Stimulated activated CD4-positive, alpha-beta T cell treated with anti-CD3 and anti-CD28 coated beads, Interleukin-4, amount 100 ng/mL, for 24 hours (primary cell): ENCODE data around the gene MRPS23.

Source experiments
- DNase-seq: peaks from one replicate; pipeline ENCODE4 v3.0.0-alpha.2; 2020

Gene MRPS23

DNA sequence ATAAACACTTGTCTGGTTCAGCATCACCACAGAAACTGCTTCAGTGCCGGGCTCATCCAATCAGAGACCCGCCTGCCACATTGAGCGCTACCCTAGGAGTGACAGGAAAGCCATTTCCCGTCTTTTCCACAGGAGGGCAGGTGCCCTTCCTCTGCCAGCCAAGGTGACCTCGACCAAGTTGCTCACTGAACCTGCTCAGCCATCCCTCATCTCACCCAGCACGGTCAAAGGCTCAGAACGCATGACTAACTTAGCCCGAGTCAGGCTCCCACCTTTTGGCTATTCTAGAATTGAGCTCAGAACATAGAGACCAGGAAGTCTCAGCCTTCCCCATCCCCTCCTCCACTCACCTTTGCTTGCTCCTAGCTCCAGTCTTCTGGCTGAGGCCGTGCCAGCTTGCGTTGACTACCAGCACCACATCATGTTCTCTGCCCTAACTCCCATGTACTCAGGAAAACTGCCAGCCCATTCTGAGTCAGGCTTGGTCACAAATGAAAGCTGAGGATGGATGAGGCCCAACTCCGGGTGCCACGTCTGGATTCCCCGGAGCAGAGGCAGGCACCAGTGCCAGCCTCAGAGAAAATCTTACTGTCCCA is 15.6 kb downstream of the MRPS23 start:
- DNase-seq: no peak

DNA sequence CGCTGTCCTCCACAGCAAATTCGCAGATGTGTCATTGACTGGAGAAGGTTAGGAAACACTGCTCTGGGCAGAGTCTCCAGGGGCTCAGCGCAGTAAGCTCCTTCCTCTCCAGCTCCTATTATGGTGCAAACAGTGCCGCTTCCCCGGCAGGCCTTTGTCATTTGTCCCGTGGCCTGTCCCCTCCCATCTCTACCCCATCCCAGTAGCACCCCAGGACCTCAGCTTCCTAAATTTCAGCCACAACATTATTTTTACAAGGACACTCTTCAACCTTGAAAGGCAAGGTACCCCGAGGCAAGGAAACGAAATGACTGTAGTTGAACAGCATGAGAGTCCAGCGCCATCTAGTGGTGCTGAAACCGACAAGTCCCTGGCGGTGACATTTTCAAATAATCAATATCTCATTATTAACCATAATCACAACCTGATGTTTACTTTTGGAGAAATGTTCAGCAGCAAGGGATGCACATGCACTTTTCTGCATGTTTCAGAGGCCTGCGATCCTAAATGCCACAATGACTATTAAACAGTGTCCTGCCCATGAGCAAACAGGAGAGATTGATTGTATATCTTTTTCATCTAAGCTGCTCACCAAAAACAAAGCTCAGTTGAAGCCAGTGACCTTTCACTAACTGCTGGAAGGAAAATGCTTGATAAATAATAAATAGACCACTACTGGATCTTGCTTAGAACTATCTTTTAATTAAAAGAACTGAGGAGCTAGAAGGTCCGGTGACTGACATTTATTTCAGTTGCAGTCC is 16.5 kb downstream of the MRPS23 start:
- DNase-seq: peak; percentile 75

DNA sequence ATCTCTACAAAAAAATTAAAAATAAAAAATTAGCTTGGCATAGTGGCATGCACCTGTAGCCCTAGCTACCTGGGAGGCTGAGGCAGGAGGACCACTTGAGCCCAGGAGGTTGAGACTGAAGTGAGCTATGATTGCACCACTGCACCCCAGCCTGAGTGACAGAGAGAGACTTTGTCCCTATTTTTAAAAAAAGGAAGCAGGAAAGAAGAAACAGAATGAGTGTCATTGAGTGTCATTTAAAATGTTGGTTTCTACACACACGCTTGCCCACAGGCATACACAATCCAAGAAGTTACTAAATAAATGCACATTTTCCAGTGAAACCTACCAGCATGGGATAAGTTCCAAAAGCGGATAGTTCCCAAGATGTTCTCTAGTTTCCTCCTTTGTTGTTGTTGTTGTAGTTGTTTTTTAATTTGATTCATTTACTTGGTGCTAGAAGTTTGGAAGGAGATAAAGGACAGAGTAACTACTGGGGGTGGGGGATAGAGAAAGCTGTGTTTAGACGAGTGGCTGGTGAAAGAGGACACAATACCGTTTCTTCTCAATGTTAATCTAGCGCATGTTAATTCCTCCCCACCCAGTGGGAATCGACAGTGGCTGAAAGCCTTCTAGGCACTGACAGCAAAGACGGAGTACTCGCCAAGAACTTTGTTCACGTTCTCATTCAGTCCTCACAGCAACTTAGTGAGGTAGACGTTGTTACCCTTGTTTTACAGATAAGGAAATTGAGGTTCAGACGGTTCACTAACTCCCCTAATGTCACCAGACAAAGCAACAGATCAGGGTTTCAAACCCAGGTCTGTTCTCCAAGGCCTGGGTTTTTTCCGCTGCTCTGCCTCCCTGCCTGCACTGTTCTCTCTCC is 17.3 kb downstream of the MRPS23 start:
- no peak for DNase-seq

DNA sequence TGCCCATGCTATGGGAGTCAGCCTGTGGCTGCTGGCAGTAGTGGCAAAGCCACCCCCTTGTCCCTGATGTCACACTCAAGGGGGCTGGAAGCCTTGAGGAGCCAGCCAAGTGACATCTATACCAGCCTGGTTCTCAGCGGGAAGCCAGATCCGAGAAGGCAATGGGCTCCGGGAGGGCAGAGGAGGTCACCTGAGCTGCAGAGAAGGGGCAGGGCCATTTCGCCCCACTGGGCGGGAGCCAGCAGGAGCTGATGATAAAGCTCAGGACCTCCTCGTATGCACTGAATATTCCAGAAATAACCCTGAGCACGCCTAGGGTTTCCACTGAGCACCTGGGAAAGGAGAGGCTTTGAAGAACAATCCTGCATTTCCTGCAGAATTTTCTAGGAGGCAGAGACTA is 19.0 kb downstream of the MRPS23 start:
- no peak for DNase-seq

DNA sequence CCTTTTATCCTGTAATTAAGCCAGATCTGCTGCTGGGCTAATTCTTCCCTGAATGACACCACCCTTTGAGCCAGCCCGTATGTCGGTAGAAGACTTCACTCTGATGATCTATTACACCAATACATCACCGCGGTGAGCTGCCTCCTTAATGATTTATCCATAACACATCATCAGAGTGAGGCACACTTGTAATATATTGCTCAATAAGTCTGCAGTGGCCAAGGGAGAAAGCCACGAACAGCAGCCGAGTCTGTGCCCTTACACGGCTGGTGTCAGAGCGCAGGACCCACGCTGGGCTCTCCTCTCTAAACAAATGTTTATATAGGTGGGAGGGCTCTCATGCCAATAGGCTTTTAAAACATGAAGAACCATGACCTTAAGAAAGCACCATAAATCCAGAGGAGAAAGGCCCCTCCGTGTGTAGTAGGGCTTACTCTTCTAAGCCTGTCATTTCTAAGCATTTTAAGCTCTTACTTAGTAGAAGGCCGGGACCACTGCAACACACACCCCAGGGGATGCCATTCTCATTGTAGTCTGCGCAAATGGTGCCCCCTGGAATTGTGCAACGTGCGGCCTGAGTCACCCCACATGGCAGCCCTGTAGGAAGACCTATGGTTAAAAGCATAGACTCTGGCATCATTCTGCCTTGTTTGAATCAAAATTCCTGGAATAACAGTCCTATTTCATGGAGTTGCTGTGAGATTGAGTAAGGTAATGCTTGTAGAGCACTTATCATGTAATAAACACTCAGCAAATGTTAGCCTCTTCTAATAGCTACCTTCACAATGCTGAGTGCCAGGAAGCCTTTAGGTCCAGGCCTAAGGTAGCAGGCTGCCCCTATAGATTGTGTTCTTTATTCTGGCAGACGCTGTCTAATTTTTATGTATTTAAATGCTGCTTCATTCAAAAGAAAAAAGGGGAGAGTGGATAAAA is 26.1 kb downstream of the MRPS23 start:
- no peak for DNase-seq

DNA sequence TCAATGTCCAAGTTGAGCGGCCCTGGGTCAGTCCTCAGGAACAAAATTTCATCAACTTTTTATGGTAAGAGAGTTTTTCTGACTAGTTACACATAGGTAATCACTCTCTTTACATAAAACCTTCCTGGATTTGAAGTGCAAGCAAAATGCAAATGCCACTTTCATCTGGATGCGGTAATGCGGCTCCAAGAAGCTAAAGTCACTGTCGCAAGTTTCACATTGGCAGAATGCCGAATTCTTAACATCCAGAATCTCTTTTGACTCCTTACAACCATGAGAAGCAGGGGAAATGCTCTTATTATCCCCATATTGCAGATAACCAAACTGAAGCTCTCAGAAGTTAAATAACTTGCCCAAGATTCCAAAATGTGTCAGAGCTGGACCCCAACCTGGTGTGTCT is 30.0 kb downstream of the MRPS23 start:
- no peak for DNase-seq

DNA sequence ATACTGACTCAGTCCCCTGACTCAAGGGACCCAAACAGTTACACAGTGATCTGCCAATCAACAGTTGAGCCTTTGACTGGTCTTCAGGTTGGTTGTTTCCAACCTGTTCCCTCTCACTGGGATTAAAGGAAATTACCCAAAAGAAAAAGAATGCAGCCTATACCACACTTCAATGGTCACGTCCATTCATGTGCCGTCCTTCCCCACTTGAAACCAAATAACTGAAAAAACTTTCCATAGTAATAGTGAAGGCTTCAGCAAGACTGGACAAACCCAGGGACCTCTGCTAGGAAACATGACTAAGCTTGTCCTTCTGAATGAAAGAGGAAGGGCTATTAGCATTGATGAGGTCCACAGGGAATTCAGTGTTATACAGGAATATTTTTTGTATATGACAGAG is 30.6 kb downstream of the MRPS23 start:
- no peak for DNase-seq

DNA sequence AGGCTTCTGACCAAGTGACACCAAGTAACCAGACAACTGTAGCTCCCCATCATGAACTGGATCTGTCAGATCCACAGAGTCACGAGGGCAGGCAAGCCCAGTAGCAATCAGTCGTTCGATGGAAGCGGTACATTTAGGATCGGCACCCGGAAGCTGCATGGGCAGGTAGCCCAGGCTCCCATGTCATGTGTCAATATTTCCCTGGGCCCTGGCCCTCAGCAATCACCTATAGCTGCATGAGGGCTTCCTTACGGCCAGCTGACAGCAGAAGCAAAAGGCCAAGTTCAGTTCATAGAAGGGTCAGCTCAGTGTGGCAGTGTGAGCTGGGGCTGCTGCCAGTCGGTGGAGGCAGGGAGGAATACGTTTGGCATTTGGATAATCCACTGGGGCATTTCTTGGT is 31.8 kb downstream of the MRPS23 start:
- no peak for DNase-seq

DNA sequence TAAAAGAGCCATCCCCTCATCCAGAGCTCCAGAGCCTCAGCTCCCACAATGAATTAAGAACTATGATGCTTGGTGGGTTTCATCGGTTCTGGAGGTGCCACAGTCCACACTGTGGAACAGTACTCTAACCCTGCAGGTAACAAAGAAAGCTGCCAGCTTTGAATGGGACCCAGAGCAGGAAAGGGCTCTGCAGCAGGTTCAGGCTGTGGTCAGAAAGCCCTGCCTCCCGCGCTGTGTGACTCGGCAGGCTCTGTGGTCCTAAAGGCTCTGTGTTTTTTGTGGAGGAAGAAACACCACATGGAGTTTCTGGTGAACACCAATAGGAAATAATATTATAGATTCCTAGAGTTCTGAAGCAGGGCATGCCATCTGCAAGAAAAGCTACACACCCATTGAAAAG is 32.5 kb downstream of the MRPS23 start:
- DNase-seq: no peak

DNA sequence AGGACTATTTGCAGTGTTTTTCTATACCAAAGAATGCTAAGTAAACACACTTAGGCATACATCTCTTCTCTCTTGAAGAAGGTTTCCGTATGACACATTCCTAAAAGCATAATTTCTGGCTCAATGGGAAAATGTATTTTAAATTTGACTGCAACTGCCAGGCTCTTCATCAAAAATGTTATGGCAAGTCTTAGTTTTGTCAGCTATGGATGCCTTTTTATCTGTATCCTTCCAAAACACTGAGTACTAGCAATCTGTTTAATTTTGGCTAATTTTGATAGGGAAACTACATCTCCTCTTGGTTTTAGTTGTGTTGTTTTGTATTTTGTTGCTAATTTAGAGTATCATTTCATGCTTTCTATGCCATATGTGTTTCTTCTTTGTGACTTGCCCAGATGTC is 35.4 kb downstream of the MRPS23 start:
- no peak for DNase-seq

DNA sequence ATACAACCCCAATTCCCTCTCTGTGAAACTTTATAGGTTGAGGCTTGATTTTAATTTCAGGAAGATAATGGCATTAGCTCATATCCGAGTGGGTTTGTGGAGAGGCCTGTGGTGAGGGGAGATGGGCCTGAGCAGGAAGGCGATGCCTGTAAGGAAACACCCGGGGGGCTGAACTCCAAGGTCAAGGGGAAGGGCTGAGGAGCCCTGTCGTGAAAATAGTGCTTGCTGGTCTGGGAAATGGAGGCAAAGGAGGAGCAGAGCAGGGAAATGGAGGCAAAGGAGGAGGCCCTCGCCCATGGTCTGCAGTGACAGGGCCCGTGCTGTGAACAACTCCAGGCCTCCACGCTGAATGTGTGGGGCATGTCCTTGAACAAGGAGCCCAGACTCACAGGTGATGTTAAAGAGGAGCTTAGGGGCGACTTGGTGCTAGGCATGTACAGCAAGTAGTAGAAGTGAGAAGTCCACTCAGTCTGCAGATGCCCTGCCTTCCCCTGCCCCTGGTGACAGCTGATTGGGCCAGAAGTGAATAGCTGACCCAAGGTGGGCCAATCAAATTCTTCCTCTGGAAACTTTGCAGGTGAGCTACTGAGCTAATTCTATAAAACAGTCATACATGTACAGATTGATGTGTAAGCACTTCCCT is 38.1 kb downstream of the MRPS23 start:
- no peak for DNase-seq

DNA sequence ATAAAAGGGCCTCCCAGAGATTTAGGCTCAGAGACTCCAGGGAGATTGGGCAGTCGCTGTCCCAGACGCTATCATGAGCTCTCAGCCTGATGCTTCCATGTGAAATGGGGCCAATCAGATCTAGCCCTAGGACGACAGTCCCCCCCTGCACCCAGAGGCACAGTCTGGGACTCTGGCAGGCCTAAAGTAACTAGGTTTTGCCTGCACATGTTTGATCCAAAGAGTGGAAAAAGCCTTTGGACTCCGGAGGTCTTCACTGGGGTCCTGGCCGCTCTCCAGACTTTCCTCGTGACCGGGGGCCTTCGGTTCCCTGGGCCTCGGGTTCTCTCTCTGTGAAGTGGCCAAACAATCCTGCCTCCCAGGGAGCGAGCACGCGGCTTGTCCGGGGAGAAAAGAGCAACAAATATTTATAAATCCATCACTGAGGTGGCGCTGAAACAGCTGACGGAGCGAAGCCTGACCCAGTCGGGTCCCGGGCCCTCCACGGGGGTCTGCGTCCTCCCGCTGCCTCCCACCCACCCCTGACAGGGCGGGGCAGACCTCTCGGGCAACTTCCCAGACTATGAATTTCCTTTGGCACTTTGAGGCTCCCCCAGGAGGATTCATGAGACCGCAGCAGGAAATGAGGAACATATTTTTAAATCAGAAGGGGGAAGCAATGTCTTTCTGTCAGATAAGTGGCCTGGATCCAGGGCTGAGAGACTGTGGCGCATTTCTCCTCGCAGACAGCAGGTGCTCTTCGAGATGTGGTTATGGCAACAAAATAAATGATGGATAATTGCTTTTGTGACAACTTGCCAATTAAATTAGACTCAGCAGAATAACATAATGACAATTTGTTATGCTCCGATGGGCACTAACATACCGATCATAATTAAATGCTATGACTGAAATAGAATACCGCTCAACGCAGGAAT is 38.9 kb downstream of the MRPS23 start:
- DNase-seq: no peak

DNA sequence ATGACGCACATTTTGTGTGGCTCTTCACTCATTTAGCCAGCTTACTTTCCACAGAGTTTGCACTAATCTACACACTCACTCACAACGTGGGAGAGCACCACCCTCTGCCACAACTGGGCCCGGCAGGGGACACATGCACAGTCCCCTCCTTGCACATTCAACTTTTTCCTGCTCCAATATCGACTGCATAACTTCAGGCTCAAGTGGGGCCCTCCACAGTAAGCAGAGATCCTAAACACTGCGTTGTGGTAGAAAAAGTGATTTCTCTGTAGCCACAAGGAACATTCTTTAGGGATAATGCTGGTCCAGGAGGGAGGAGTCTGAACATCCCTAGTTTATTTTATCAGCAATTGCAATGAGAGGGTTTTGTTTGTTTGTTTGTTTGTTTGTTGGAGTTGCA is 40.0 kb downstream of the MRPS23 start:
- no peak for DNase-seq

DNA sequence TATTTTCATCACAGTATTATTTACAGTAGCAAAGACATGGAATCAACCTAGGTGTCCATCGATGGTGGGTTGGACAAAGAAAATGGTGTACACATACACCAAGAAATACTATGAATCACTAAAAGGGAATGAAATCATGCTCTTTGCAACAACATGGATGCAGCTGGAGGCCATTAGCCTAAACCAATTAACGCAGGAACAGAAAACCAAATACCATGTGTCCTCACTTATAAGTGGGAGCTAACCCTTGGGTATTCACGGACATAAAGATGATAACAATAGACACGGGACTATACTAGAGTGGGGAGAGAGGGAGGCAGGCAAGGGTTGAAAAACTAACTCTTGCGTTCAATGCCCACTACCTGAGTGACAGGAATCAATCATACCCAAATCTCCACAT is 41.0 kb downstream of the MRPS23 start:
- DNase-seq: no peak

DNA sequence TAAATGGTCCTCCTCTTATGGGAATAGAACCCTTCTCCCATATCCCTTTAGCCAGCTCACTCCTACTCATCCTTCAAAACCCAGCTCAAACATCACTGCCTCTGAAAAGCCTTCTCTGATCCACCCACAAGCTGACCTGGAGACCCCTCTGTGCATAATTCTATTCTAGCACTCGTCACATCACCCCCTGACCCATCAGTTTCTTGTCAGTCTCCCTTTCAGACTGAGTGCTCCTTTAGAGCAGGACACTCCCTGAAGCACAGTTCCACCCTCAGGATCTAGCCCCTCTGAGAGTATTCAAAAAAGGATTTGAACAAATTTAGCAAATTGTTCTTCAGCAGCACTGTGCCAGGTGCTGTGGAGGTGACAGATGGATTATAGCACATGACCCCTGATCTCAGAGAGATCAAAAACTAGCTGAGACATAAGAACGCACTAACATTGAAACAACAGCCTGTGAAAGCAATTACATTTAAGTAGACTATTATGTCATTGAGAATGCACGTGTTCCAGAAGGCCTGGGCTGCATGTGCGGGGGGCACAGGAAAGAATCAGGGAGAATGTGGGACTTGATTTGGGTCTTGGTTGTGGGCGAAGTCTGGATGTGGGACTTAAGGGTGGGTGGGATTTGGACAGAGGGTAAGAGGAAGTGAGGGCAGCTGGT is 43.5 kb downstream of the MRPS23 start:
- DNase-seq: no peak

DNA sequence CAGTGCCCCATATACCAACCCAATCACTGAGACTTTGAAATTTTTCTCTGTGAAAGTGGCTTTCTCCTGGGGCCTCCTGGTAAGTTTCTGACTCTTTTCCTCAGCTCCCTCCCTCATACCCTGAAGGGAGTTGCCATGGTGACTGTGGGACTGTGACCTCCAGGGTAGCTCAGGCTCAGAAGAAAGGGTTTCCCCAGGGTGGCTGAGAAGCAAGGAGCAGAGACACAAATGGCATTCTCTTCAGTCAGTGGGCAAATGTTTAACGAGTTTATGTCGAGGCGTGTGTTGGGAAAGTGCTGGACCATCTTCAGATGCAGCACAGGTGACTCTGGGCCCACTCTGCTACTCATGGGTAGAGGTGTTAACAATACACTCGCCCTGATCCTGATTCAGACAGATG is 46.8 kb downstream of the MRPS23 start:
- DNase-seq: no peak

DNA sequence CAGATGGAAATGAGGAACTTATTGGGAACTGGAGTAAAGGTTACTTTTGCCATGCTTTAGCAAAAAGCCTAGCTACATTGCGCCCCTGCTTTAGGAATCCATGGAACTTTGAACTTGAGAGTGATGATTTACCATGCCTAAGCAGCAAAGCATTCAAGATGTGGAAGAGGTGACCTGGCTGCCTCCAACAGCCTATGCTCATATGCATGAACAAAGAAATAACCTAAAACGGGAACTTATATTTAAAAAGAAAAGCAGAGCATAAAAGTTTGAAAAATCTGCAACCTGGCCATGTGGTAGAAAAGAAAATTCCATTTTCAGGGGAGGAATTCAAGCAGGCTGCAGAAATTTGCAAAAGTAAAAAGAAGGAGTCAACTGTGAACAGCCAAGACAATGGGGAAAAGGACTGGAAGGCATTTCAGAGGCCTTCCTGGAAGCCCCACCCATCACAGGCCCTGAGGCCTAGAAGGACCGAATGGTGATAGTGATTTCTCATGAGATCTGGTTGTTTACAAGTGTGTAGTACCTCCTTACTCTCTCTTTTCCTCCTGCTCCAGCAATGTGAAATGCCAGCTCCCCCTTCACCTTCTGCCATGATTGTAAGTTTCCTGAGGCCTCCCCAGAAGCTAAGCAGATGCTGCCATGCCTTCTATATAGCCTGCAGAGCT is 48.7 kb downstream of the MRPS23 start:
- DNase-seq: no peak

DNA sequence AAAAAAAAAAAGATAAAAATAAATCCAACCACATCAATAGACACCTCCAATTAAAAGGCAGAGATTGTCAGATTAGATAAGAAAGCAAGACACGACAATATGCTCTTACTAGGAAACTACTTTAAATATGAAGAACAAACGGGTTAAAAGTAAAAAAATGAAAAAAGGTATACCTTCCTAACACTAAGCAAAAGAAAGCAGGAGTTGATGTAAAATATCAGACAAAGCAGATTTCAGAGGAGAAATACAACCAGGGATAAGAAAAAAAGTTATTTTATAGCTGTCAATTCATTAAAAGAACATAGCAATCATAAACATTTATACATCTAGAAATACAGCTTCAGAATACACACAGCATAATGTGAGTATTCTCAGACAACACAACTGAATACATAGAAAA is 55.0 kb downstream of the MRPS23 start:
- DNase-seq: no peak

DNA sequence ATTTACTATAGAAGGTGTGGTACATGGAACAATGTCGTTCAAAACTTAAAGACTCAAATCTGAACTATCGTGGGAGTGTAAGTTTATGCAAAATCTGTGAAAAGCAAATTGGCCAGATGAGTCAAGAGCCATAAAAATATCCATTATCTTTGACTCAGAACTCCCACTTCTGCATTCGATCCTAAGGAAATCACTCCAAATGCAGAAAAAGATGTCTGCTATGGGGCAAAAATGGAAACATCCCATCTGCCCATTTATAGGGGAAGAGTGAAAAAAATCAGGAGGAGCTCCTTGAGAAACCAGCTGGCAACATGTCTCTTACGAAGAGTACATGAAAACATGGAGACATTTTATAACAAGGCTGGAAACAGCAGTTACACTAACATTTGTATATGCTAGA is 61.1 kb downstream of the MRPS23 start:
- DNase-seq: no peak

DNA sequence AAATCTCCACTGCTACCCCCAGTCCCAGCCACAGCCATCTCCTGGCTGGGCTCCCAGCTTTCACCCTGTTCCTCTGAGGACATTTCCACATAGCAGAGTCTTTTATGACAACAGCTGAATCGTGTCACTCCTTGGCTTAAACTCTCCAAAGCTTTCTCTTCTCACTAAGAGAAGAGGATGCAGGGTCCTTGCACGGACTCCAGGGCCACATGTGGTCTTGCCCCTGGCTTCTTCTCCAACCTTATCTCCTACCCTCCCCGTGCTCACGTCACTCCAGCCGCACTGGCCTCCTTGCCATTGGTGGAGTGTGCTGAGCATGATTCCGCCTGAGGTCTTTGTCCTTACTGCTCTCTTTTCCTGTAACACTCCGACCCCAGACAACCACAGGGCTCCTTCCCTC is 64.8 kb downstream of the MRPS23 start:
- DNase-seq: no peak
